SK-N-SH (cell line): ENCODE results near the gene SEH1L. TPM values are rescaled to one million over a fixed set of nuclear protein-coding genes. Genes with fewer than 3 reads are reported as not detected.

Experiments used
- CTCF ChIA-PET: fragments of 300-600, 350-600 bp; formaldehyde crosslinking; extraction: SDS; loops from one replicate; lab custom pipeline; 2021; lab: Yijun Ruan, JAX
- POLR2A ChIA-PET: fragments of 350-600 bp; sonication (Branson Sonifier 250); formaldehyde crosslinking; extraction: SDS; loops from one replicate; lab custom pipeline; 2020; ENCODE audit warnings: antibody characterized with exemption, inconsistent platforms; lab: Yijun Ruan, JAX
- DNase-seq: peaks from one replicate; pipeline ENCODE4 v3.0.0; 2012
- H2AFZ ChIP-seq: fragments of 200-600 bp; sonication (generic); 2 replicates; pipeline ENCODE4 v1.8.1; 2016; ENCODE audit warnings: antibody characterized with exemption, mild to moderate bottlenecking, low read depth
- H3F3A ChIP-seq: fragments of 200-600 bp; sonication (generic); replicated peaks from 2 replicates; pipeline ENCODE3; 2016; ENCODE audit warnings: antibody characterized with exemption, mild to moderate bottlenecking; ENCODE audit not compliant: insufficient read depth
- H3K27ac ChIP-seq, 2 experiments: fragments of 200-500 bp in 1 of 2; fragments of 200-600 bp in 1 of 2; sonication (Bioruptor generic) in 1 of 2; sonication (generic), shearing (Covaris generic) in 1 of 2; 2 replicates each; pipeline versions ENCODE4 v1.5.1 to v1.6.1; 2014 to 2016; ENCODE audit warnings: low read depth in 2 of 2, inconsistent platforms in 1 of 2, low read length in 1 of 2, mild to moderate bottlenecking in 1 of 2, mixed read lengths in 1 of 2
- H3K27me3 ChIP-seq: fragments of 200-600 bp; sonication (generic), shearing (Covaris generic); 2 replicates; pipeline ENCODE4 v1.6.1; 2016; ENCODE audit warnings: mixed run types; ENCODE audit not compliant: insufficient read depth
- H3K36me3 ChIP-seq, 2 experiments: fragments of 200-500 bp in 1 of 2; fragments of 200-600 bp in 1 of 2; sonication (Bioruptor generic) in 1 of 2; sonication (generic) in 1 of 2; replicated peaks in 1 of 2; 2 replicates each; pipeline versions ENCODE3 to v1.5.1; 2014 to 2016; ENCODE audit warnings: low read length in 1 of 2, mild to moderate bottlenecking in 1 of 2; ENCODE audit not compliant: insufficient read depth in 2 of 2, control insufficient read depth in 1 of 2
- H3K4me1 ChIP-seq, 2 experiments: fragments of 200-500 bp in 1 of 2; fragments of 200-600 bp in 1 of 2; sonication (Bioruptor generic) in 1 of 2; sonication (generic), shearing (Covaris generic) in 1 of 2; 2 replicates each; pipeline versions ENCODE4 v1.5.1 to v1.6.1; 2014 to 2016; ENCODE audit warnings: low read depth in 1 of 2, low read length in 1 of 2, mixed run types in 1 of 2; ENCODE audit not compliant: insufficient read depth in 2 of 2, control insufficient read depth in 1 of 2
- H3K4me2 ChIP-seq: fragments of 200-600 bp; sonication (generic), shearing (Covaris generic); 2 replicates; pipeline ENCODE4 v1.6.1; 2017; ENCODE audit warnings: mixed run types
- H3K4me3 ChIP-seq, 2 experiments: fragments of 200-500 bp in 1 of 2; fragments of 200-600 bp in 1 of 2; sonication (Bioruptor generic) in 1 of 2; sonication (generic), shearing (Covaris generic) in 1 of 2; 2 replicates each; pipeline versions ENCODE4 v1.5.1 to v1.8.1; 2014 to 2016; ENCODE audit warnings: low read depth in 2 of 2, inconsistent platforms in 1 of 2, low read length in 1 of 2, mild to moderate bottlenecking in 1 of 2, mixed read lengths in 1 of 2, moderate library complexity in 1 of 2
- H3K79me2 ChIP-seq: fragments of 200-600 bp; sonication (generic); 2 replicates; pipeline ENCODE4 v1.8.1; 2017; ENCODE audit warnings: mild to moderate bottlenecking; ENCODE audit not compliant: insufficient read depth
- H3K9ac ChIP-seq: fragments of 200-600 bp; sonication (generic); 2 replicates; pipeline ENCODE4 v1.6.1; 2017; ENCODE audit warnings: mixed run types
- H3K9me2 ChIP-seq: fragments of 200-600 bp; sonication (generic); 2 replicates; pipeline ENCODE4 v1.6.1; 2017; ENCODE audit warnings: mixed run types
- H3K9me3 ChIP-seq: fragments of 200-600 bp; sonication (generic); 2 replicates; pipeline ENCODE4 v1.6.1; 2017; ENCODE audit warnings: mixed run types, mild to moderate bottlenecking, moderate library complexity
- H4K20me1 ChIP-seq: fragments of 200-600 bp; sonication (generic); 2 replicates; pipeline ENCODE4 v1.6.1; 2017; ENCODE audit warnings: mild to moderate bottlenecking, mixed run types; ENCODE audit not compliant: insufficient read depth
- EZH2phosphoT487 ChIP-seq: fragments of 200-600 bp; sonication (generic); IDR thresholded peaks from 2 replicates; pipeline ENCODE4 v1.6.1; 2017; ENCODE audit warnings: low read depth, mixed run types, mild to moderate bottlenecking, antibody characterized with exemption, moderate library complexity, borderline replicate concordance
- FOXJ3 ChIP-seq: sonication (generic); formaldehyde crosslinking; IDR thresholded peaks from 2 replicates; pipeline ENCODE4 v1.5.1; 2020; ENCODE audit warnings: mild to moderate bottlenecking, missing genetic modification reagents
- FOXM1 ChIP-seq: IDR thresholded peaks from 2 replicates; pipeline ENCODE4 v1.4.0; 2012; ENCODE audit warnings: low read depth, mild to moderate bottlenecking
- GABPA ChIP-seq: IDR thresholded peaks from 2 replicates; pipeline ENCODE4 v1.4.0; 2012; ENCODE audit warnings: low read depth, mild to moderate bottlenecking
- GATA2 ChIP-seq: sonication (generic); formaldehyde crosslinking; IDR thresholded peaks from 2 replicates; pipeline ENCODE4 v1.5.0; 2020; ENCODE audit warnings: mild to moderate bottlenecking, missing genetic modification reagents
- IRF3 ChIP-seq: fragments of 150-350 bp; IDR thresholded peaks from 2 replicates; pipeline ENCODE4 v1.6.1; 2016; ENCODE audit warnings: mild to moderate bottlenecking, low read depth, low read length
- JUND ChIP-seq: IDR thresholded peaks from 2 replicates; pipeline ENCODE4 v1.4.0; 2012
- MEF2A ChIP-seq: IDR thresholded peaks from 2 replicates; pipeline ENCODE4 v1.4.0; 2012; ENCODE audit warnings: low read depth, borderline replicate concordance
- MXI1 ChIP-seq: IDR thresholded peaks from 2 replicates; pipeline ENCODE4 v1.6.1; 2012; ENCODE audit warnings: mild to moderate bottlenecking, low read depth, low read length, improper control_type of control experiment
- NRF1 ChIP-seq: IDR thresholded peaks from 2 replicates; pipeline ENCODE4 v1.6.1; 2012; ENCODE audit warnings: low read depth, mild to moderate bottlenecking, low read length
- POLR2AphosphoS5 ChIP-seq: IDR thresholded peaks from 2 replicates; pipeline ENCODE4 v1.6.1; 2012; ENCODE audit warnings: low read depth, low read length
- RCOR1 ChIP-seq: fragments of 150-350 bp; IDR thresholded peaks from 2 replicates; pipeline ENCODE4 v1.6.1; 2017; ENCODE audit warnings: antibody characterized with exemption, low read length
- RXRA ChIP-seq: IDR thresholded peaks from 2 replicates; pipeline ENCODE4 v1.4.0; 2012; ENCODE audit warnings: low read depth, mild to moderate bottlenecking, borderline replicate concordance
- SIN3A ChIP-seq: IDR thresholded peaks from 2 replicates; pipeline ENCODE4 v1.6.1; 2012; ENCODE audit warnings: low read depth, mild to moderate bottlenecking, low read length, moderate library complexity, borderline replicate concordance
- SMC3 ChIP-seq: IDR thresholded peaks from 2 replicates; pipeline ENCODE4 v1.6.1; 2012; ENCODE audit warnings: low read depth, low read length, improper control_type of control experiment
- TAF1 ChIP-seq: IDR thresholded peaks from 2 replicates; pipeline ENCODE4 v1.6.1; 2012; ENCODE audit warnings: low read depth, mild to moderate bottlenecking, low read length, moderate library complexity, borderline replicate concordance
- USF1 ChIP-seq: IDR thresholded peaks from 2 replicates; pipeline ENCODE4 v1.4.0; 2012; ENCODE audit warnings: low read depth, borderline replicate concordance
- USF2 ChIP-seq: fragments of 150-350 bp; IDR thresholded peaks from 2 replicates; pipeline ENCODE4 v1.6.1; 2017; ENCODE audit warnings: antibody characterized with exemption, low read length, low read depth, borderline replicate concordance
- YY1 ChIP-seq: IDR thresholded peaks from 2 replicates; pipeline ENCODE4 v1.4.0; 2012; ENCODE audit warnings: low read depth, mild to moderate bottlenecking
- WGBS: methylation state at CpG from one replicate; pipeline ENCODE4 v1.1.6; 2017; ENCODE audit warnings: low lambda C conversion rate; 5-methylcytosine and 5-hydroxymethylcytosine counted together
- polyA plus RNA-seq, 3 experiments: library from polyadenylated mRNA; depleted of rRNA; stranded (reverse); fragments of >200 nt; gene quantifications; 2 replicates each; pipeline ENCODE4 v1.2.3, GENCODE V29; 2012
- TF ChIP-seq, protein P1 (sequence below): IDR thresholded peaks from 2 replicates; pipeline ENCODE4 v1.4.0; 2012; ENCODE audit warnings: low read depth, borderline replicate concordance

The SEH1L gene
- polyA plus RNA-seq, 1 of the 3 experiments (the other 2 are of a cell fraction): 29.8 TPM

GRCh38 chr18:12922266-12922665, 25.5 kb upstream of the SEH1L start:
- no peak overlapping the region for H3K9ac ChIP-seq
- H4K20me1 ChIP-seq: no peaks in the 10 kb centered on the region
- WGBS: 22% methylated on average over 1 of the region's 1 CpG
- no peaks in the 10 kb centered on the region for H3K36me3 ChIP-seq
- H3K4me3 ChIP-seq: no peak overlapping the region
- H3K27me3 ChIP-seq: no peaks in the 10 kb centered on the region
- POLR2A ChIA-PET: no interaction called here
- CTCF ChIA-PET: interaction anchor here (2.8 kb wide), 1 partner anchor 12 kb away, joined by 18 read pairs; no protein-coding TSS in a partner anchor
- H3K4me2 ChIP-seq: no peak overlapping the region
- TF ChIP-seq, protein P1, sequence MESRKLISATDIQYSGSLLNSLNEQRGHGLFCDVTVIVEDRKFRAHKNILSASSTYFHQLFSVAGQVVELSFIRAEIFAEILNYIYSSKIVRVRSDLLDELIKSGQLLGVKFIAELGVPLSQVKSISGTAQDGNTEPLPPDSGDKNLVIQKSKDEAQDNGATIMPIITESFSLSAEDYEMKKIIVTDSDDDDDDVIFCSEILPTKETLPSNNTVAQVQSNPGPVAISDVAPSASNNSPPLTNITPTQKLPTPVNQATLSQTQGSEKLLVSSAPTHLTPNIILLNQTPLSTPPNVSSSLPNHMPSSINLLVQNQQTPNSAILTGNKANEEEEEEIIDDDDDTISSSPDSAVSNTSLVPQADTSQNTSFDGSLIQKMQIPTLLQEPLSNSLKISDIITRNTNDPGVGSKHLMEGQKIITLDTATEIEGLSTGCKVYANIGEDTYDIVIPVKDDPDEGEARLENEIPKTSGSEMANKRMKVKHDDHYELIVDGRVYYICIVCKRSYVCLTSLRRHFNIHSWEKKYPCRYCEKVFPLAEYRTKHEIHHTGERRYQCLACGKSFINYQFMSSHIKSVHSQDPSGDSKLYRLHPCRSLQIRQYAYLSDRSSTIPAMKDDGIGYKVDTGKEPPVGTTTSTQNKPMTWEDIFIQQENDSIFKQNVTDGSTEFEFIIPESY: no peak
- no peak for TF ChIP-seq GATA2 (CRISPR knock-in tag)
- no peak for TF ChIP-seq IRF3
- TF ChIP-seq FOXM1: no peak
- TF ChIP-seq FOXJ3 (CRISPR knock-in tag): no peak
- TF ChIP-seq EZH2phosphoT487: no peak
- TF ChIP-seq RCOR1: no peak
- no peak for TF ChIP-seq USF1
- TF ChIP-seq SMC3: no peak
- no peak for TF ChIP-seq JUND
- no peak for TF ChIP-seq RXRA
- TF ChIP-seq MEF2A: no peak
- no peak for TF ChIP-seq GABPA
- no peak for TF ChIP-seq TAF1
- TF ChIP-seq USF2: no peak
- TF ChIP-seq MXI1: no peak
- no peak for TF ChIP-seq POLR2AphosphoS5
- no peak for TF ChIP-seq SIN3A
- TF ChIP-seq NRF1: no peak
- no peak for TF ChIP-seq YY1
- TF ChIP-seq, all 33 proteins: peak for 0
- Histone ChIP-seq H3K79me2 (no peaks in the 10 kb centered on the region), H3K9me3 (no peaks in the 10 kb centered on the region), H2AFZ (no peak overlapping the region), H3F3A (no peaks in the 10 kb centered on the region), H3K27ac (no peak overlapping the region), H3K4me1 (no peaks in the 10 kb centered on the region; a peak in 1 of 4 replicates), H3K9me2 (no peaks in the 10 kb centered on the region)
- DNase-seq: no peak
